Measurements from ENCODE around the gene PROK2. TPM values are rescaled to one million over a fixed set of nuclear protein-coding genes. Genes with fewer than 3 reads are reported as not detected.
A peak's percentile ranks its signal among the peaks of the same experiment; 100 is the strongest.

The PROK2 gene
- total RNA-seq, 3 donors from 2014 or later: 0.18 to 1.1 (median 0.61) TPM

GRCh38 chr3:71803248-71803647, 18.3 kb upstream of the PROK2 start:
- DNase-seq (no peak), ATAC-seq (no peak)
- no peaks in the 10 kb centered on the region for H3K9me3 Mint-ChIP-seq
- no peaks in the 10 kb centered on the region for H3K36me3 Mint-ChIP-seq (ENCODE audit: insufficient read depth)
- no peaks in the 10 kb centered on the region for H3K4me1 Mint-ChIP-seq (ENCODE audit: low read depth)
- H3K4me3 Mint-ChIP-seq: no peak overlapping the region
- peaks cover 14% of the 10 kb centered on the region for H3K27me3 Mint-ChIP-seq (ENCODE audit: low read depth)

- DNase-seq (no peak), ATAC-seq (no peak)
- no peaks in the 10 kb centered on the region for H3K36me3 Mint-ChIP-seq (ENCODE audit: insufficient read depth)
- no peak overlapping the region for H3K4me3 Mint-ChIP-seq
- H3K27me3 Mint-ChIP-seq (ENCODE audit: low read depth): peaks cover 14% of the 10 kb centered on the region
- no peaks in the 10 kb centered on the region for H3K9me3 Mint-ChIP-seq
- H3K4me1 Mint-ChIP-seq (ENCODE audit: low read depth): no peaks in the 10 kb centered on the region
These were observed 17.0 kb upstream of the PROK2 start for GRCh38 chr3:71801986-71802385.

- H3K4me3 Mint-ChIP-seq: no peak overlapping the region
- peaks cover 5% of the 10 kb centered on the region for H3K4me1 Mint-ChIP-seq (ENCODE audit: low read depth)
- H3K27me3 Mint-ChIP-seq (ENCODE audit: low read depth): peaks cover 14% of the 10 kb centered on the region
These were observed 15.1 kb upstream of the PROK2 start for GRCh38 chr3:71800023-71800422.

GRCh38 chr3:71797455-71797854, 12.5 kb upstream of the PROK2 start:
- H3K4me1 Mint-ChIP-seq (ENCODE audit: low read depth): peaks cover 5% of the 10 kb centered on the region
- no peaks in the 10 kb centered on the region for H3K9me3 Mint-ChIP-seq
- no peak for ATAC-seq
- H3K4me3 Mint-ChIP-seq: no peak overlapping the region
- peaks cover 8% of the 10 kb centered on the region for H3K27me3 Mint-ChIP-seq (ENCODE audit: low read depth)
- DNase-seq: no peak
- no peaks in the 10 kb centered on the region for H3K36me3 Mint-ChIP-seq (ENCODE audit: insufficient read depth)

More at GRCh38 chr3:71800023-71800422, 15.1 kb upstream of the PROK2 start:
- no peaks in the 10 kb centered on the region for H3K36me3 Mint-ChIP-seq (ENCODE audit: insufficient read depth)
- DNase-seq (no peak), ATAC-seq (no peak)
- H3K9me3 Mint-ChIP-seq: no peaks in the 10 kb centered on the region

- no peak for ATAC-seq
These were observed 11.3 kb upstream of the PROK2 start for GRCh38 chr3:71796290-71796689.

GRCh38 chr3:71791634-71792033, 6.7 kb upstream of the PROK2 start:
- peaks cover 8% of the 10 kb centered on the region for H3K27me3 Mint-ChIP-seq (ENCODE audit: low read depth)
- H3K4me3 Mint-ChIP-seq: no peak overlapping the region
- no peaks in the 10 kb centered on the region for H3K9me3 Mint-ChIP-seq
- H3K4me1 Mint-ChIP-seq (ENCODE audit: low read depth): peaks cover 4% of the 10 kb centered on the region
- no peak for DNase-seq
- ATAC-seq: no peak
- no peaks in the 10 kb centered on the region for H3K36me3 Mint-ChIP-seq (ENCODE audit: insufficient read depth)

More at GRCh38 chr3:71796290-71796689, 11.3 kb upstream of the PROK2 start:
- no peaks in the 10 kb centered on the region for H3K9me3 Mint-ChIP-seq
- peaks cover 5% of the 10 kb centered on the region for H3K4me1 Mint-ChIP-seq (ENCODE audit: low read depth)
- H3K4me3 Mint-ChIP-seq: no peak overlapping the region
- H3K36me3 Mint-ChIP-seq (ENCODE audit: insufficient read depth): no peaks in the 10 kb centered on the region
- H3K27me3 Mint-ChIP-seq (ENCODE audit: low read depth): peaks cover 2% of the 10 kb centered on the region
- DNase-seq: no peak

GRCh38 chr3:71789922-71790321, 5.0 kb upstream of the PROK2 start:
- no peaks in the 10 kb centered on the region for H3K9me3 Mint-ChIP-seq
- DNase-seq (no peak), ATAC-seq (no peak)
- H3K4me1 Mint-ChIP-seq (ENCODE audit: low read depth): peaks cover 5% of the 10 kb centered on the region
- no peak overlapping the region for H3K4me3 Mint-ChIP-seq
- H3K36me3 Mint-ChIP-seq (ENCODE audit: insufficient read depth): no peaks in the 10 kb centered on the region
- peaks cover 22% of the 10 kb centered on the region for H3K27me3 Mint-ChIP-seq (ENCODE audit: low read depth)

- H3K36me3 Mint-ChIP-seq (ENCODE audit: insufficient read depth): no peaks in the 10 kb centered on the region
- no peak for ATAC-seq
- peaks cover 13% of the 10 kb centered on the region for H3K4me1 Mint-ChIP-seq (ENCODE audit: low read depth)
- H3K4me3 Mint-ChIP-seq: no peak overlapping the region
- peaks cover 36% of the 10 kb centered on the region for H3K27me3 Mint-ChIP-seq (ENCODE audit: low read depth)
- no peaks in the 10 kb centered on the region for H3K9me3 Mint-ChIP-seq
- DNase-seq: no peak
These were observed 3.0 kb upstream of the PROK2 start for GRCh38 chr3:71787851-71788405.

GRCh38 chr3:71786551-71786950, 1.6 kb upstream of the PROK2 start:
- peaks cover 13% of the 10 kb centered on the region for H3K4me1 Mint-ChIP-seq (ENCODE audit: low read depth)
- peaks cover 47% of the 10 kb centered on the region for H3K27me3 Mint-ChIP-seq (ENCODE audit: low read depth)
- no peak for ATAC-seq
- no peak for DNase-seq
- H3K9me3 Mint-ChIP-seq: no peaks in the 10 kb centered on the region
- H3K4me3 Mint-ChIP-seq: no peak overlapping the region
- no peaks in the 10 kb centered on the region for H3K36me3 Mint-ChIP-seq (ENCODE audit: insufficient read depth)

GRCh38 chr3:71786217-71786549, 1.2 kb upstream of the PROK2 start:
- Mint-ChIP-seq H3K36me3 (ENCODE audit: insufficient read depth) (no peaks in the 10 kb centered on the region), H3K4me3 (no peak overlapping the region), H3K27me3 (ENCODE audit: low read depth) (peaks cover 50% of the 10 kb centered on the region), H3K9me3 (no peaks in the 10 kb centered on the region), H3K4me1 (ENCODE audit: low read depth) (peaks cover 13% of the 10 kb centered on the region)
- DNase-seq (no peak), ATAC-seq (no peak)

GRCh38 chr3:71785532-71786216, 726 bp upstream of the PROK2 start:
- DNase-seq: no peak

GRCh38 chr3:71784201-71784913, 591 bp downstream of the PROK2 start:
- H3K4me3 Mint-ChIP-seq: peak overlapping the region; percentile 80
- ATAC-seq (no peak), DNase-seq (no peak)
- H3K9me3 Mint-ChIP-seq: no peaks in the 10 kb centered on the region
- H3K36me3 Mint-ChIP-seq (ENCODE audit: insufficient read depth): no peaks in the 10 kb centered on the region
- H3K27me3 Mint-ChIP-seq (ENCODE audit: low read depth): peaks cover 66% of the 10 kb centered on the region
- peaks cover 23% of the 10 kb centered on the region for H3K4me1 Mint-ChIP-seq (ENCODE audit: low read depth)

More at GRCh38 chr3:71785532-71786216, 726 bp upstream of the PROK2 start:
- peak in 1 of 2 donors; percentile 25 for ATAC-seq
- Mint-ChIP-seq H3K27me3 (ENCODE audit: low read depth) (peaks cover 54% of the 10 kb centered on the region), H3K4me1 (ENCODE audit: low read depth) (peaks cover 13% of the 10 kb centered on the region), H3K4me3 (peak overlapping the region; percentile 77), H3K9me3 (no peaks in the 10 kb centered on the region), H3K36me3 (ENCODE audit: insufficient read depth) (no peaks in the 10 kb centered on the region)

GRCh38 chr3:71783152-71783551, 1.8 kb downstream of the PROK2 start:
- no peak for DNase-seq
- H3K4me1 Mint-ChIP-seq (ENCODE audit: low read depth): peaks cover 23% of the 10 kb centered on the region
- H3K4me3 Mint-ChIP-seq: no peak overlapping the region
- peaks cover 67% of the 10 kb centered on the region for H3K27me3 Mint-ChIP-seq (ENCODE audit: low read depth)
- H3K36me3 Mint-ChIP-seq (ENCODE audit: insufficient read depth): no peaks in the 10 kb centered on the region
- no peak for ATAC-seq
- H3K9me3 Mint-ChIP-seq: no peaks in the 10 kb centered on the region

- Mint-ChIP-seq H3K9me3 (no peaks in the 10 kb centered on the region), H3K4me1 (ENCODE audit: low read depth) (peaks cover 18% of the 10 kb centered on the region), H3K27me3 (ENCODE audit: low read depth) (peaks cover 55% of the 10 kb centered on the region)
These were observed 4.5 kb downstream of the PROK2 start for GRCh38 chr3:71780430-71780829.

More at GRCh38 chr3:71780430-71780829, 4.5 kb downstream of the PROK2 start:
- Mint-ChIP-seq H3K36me3 (ENCODE audit: insufficient read depth) (no peaks in the 10 kb centered on the region), H3K4me3 (no peak overlapping the region)
- no peak for ATAC-seq
- DNase-seq: no peak

All from activated T-cell treated with anti-CD3 and anti-CD28 coated beads, Interleukin-2, amount 50 U/mL, for 4 hours (primary cell).